Measurements from ENCODE around the gene SH2D4B. TPM values are rescaled to one million over a fixed set of nuclear protein-coding genes. Genes with fewer than 3 reads are reported as not detected.

SH2D4B gene
- polyA plus RNA-seq, 1 donor from 2014 or later, result 1.4 TPM

- H3K4me2 ChIP-seq (ENCODE audit: low read length), result no peak overlapping the region
- no peaks in the 10 kb centered on the region for H3K27me3 ChIP-seq (ENCODE audit: insufficient read depth, low read depth, low read length)
- no peaks in the 10 kb centered on the region for H3K9me3 ChIP-seq (ENCODE audit: low read length)
- no peaks in the 10 kb centered on the region for H3K79me2 ChIP-seq (replicated peaks; ENCODE audit: insufficient read depth, low read length)
- no peaks in the 10 kb centered on the region for H4K20me1 ChIP-seq (ENCODE audit: insufficient read depth)
- H3K36me3 ChIP-seq (ENCODE audit: insufficient read depth, low read length), result no peaks in the 10 kb centered on the region
- TF ChIP-seq REST (IDR thresholded peaks at IDR 0.05; ENCODE audit: borderline replicate concordance) (no peak), TAF1 (IDR thresholded peaks at IDR 0.05; ENCODE audit: low read depth) (no peak), SMC3 (conservative IDR thresholded peaks at IDR 0.05; ENCODE audit: poor library complexity) (no peak), CTCF (IDR thresholded peaks at IDR 0.05; ENCODE audit: poor library complexity, severe bottlenecking) (no peak), EZH2 (IDR thresholded peaks at IDR 0.05; ENCODE audit: borderline replicate concordance, insufficient read depth, low read length, poor library complexity, severe bottlenecking) (no peak), RAD21 (conservative IDR thresholded peaks at IDR 0.05) (no peak), EP300 (conservative IDR thresholded peaks at IDR 0.05; ENCODE audit: poor library complexity, severe bottlenecking) (no peak), POLR2AphosphoS5 (IDR thresholded peaks at IDR 0.05) (no peak), MXI1 (conservative IDR thresholded peaks at IDR 0.05; ENCODE audit: poor library complexity, severe bottlenecking) (no peak)
- H3F3A ChIP-seq (ENCODE audit: insufficient read depth, low read length, poor library complexity, severe bottlenecking), result no peaks in the 10 kb centered on the region
- no peak overlapping the region for H3K27ac ChIP-seq (ENCODE audit: low read length)
- H2AFZ ChIP-seq (ENCODE audit: low read depth, low read length), result no peak overlapping the region
- H3K9ac ChIP-seq (ENCODE audit: low read length), result no peak overlapping the region
- H3K4me3 ChIP-seq (ENCODE audit: low read length), result no peak overlapping the region
- H3K9me2 ChIP-seq (ENCODE audit: insufficient read depth, low read length), result no peaks in the 10 kb centered on the region
Observed at GRCh38 chr10:80555415-80555814, 17.7 kb downstream of the SH2D4B start.

GRCh38 chr10:80561950-80562349 lies 24.2 kb downstream of the SH2D4B start:
- no peak for TF ChIP-seq REST (IDR thresholded peaks at IDR 0.05; ENCODE audit: borderline replicate concordance)
- no peak for TF ChIP-seq MXI1 (conservative IDR thresholded peaks at IDR 0.05; ENCODE audit: poor library complexity, severe bottlenecking)
- TF ChIP-seq EZH2 (IDR thresholded peaks at IDR 0.05; ENCODE audit: borderline replicate concordance, insufficient read depth, low read length, poor library complexity, severe bottlenecking), result no peak
- TF ChIP-seq CTCF (IDR thresholded peaks at IDR 0.05; ENCODE audit: poor library complexity, severe bottlenecking), result no peak
- TF ChIP-seq EP300 (conservative IDR thresholded peaks at IDR 0.05; ENCODE audit: poor library complexity, severe bottlenecking), result no peak
- TF ChIP-seq RAD21 (conservative IDR thresholded peaks at IDR 0.05), result no peak
- no peak for TF ChIP-seq POLR2AphosphoS5 (IDR thresholded peaks at IDR 0.05)
- TF ChIP-seq TAF1 (IDR thresholded peaks at IDR 0.05; ENCODE audit: low read depth), result no peak
- TF ChIP-seq SMC3 (conservative IDR thresholded peaks at IDR 0.05; ENCODE audit: poor library complexity), result no peak
- Histone ChIP-seq H3K4me3 (ENCODE audit: low read length) (no peak overlapping the region), H3K79me2 (replicated peaks; ENCODE audit: insufficient read depth, low read length) (no peaks in the 10 kb centered on the region), H3K36me3 (ENCODE audit: insufficient read depth, low read length) (no peaks in the 10 kb centered on the region), H3F3A (ENCODE audit: insufficient read depth, low read length, poor library complexity, severe bottlenecking) (no peaks in the 10 kb centered on the region), H3K27me3 (ENCODE audit: insufficient read depth, low read depth, low read length) (no peaks in the 10 kb centered on the region), H4K20me1 (ENCODE audit: insufficient read depth) (no peaks in the 10 kb centered on the region), H2AFZ (ENCODE audit: low read depth, low read length) (no peak overlapping the region), H3K9ac (ENCODE audit: low read length) (no peak overlapping the region), H3K27ac (ENCODE audit: low read length) (no peak overlapping the region), H3K9me3 (ENCODE audit: low read length) (no peaks in the 10 kb centered on the region), H3K4me2 (ENCODE audit: low read length) (no peak overlapping the region), H3K9me2 (ENCODE audit: insufficient read depth, low read length) (no peaks in the 10 kb centered on the region)
